ENCODE results near the gene FOXM1. TPM values are rescaled to one million over a fixed set of nuclear protein-coding genes. Genes with fewer than 3 reads are reported as not detected.

The FOXM1 gene
- total and polyA plus RNA-seq, 10 of the 15 experiments (the other 5 are each of a cell fraction or from before 2014, with no cell fraction given) = 15.1 to 63.2 (median 34.2) TPM

GRCh38 chr12:2833810-2834209, 43.2 kb downstream of the FOXM1 start (continued):
- TF ChIP-seq TAF1 (IDR thresholded peaks at IDR 0.05; ENCODE audit: borderline replicate concordance, low read depth, low read length) (no peak), SREBF2 (IDR thresholded peaks at IDR 0.05; ENCODE audit: low read length) (no peak), RCOR1 (conservative IDR thresholded peaks at IDR 0.05; ENCODE audit: low read depth, low read length) (no peak)

DNA sequence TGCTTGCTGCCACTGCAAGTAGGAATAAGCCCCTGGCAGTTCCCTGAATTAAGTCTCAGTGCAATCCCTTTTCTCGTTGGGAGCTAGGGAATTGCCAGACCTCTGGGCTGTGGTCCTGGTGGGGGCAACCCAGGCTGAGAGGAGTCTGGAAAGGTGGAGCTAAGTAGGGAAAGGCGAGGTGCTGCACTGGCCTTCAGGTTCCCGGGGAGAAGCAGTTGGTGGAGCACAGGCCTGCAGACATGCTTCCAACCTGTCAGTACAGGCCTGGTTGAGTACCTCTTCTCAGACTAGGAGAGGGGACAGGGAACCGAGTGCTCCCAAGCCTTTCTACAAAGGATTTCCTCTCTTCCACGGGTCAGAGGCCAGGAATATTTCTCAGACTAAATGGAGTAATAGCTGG, 43.6 kb downstream of the FOXM1 start:
- H3K4me2 ChIP-seq (ENCODE audit: control insufficient read depth, insufficient read depth) = no peak overlapping the region
- RAD21 ChIA-PET (ENCODE audit: unreplicated experiment) = no interaction called here
- SMC1A ChIA-PET (ENCODE audit: uncharacterized antibody, unreplicated experiment) = no interaction called here
- FAIRE-seq (no peak), DNase-seq (ENCODE audit: low read depth, low spot score) (no peak), ATAC-seq (no peak)
- 79% methylated on average over 5 of the region's 5 CpGs for WGBS (ENCODE audit: insufficient coverage, insufficient replicate concordance, low lambda C conversion rate, missing lambda C conversion rate)
- intact Hi-C loops (cut with micrococcal nuclease; ENCODE audit: unreplicated experiment) (no loop called here), in situ Hi-C loops (cut with MboI) (no loop called here)
- no peaks in the 10 kb centered on the region for H3K9me3 ChIP-seq (replicated peaks; ENCODE audit: control insufficient read depth, insufficient read depth, low read length)
- CTCF ChIA-PET = no interaction called here
- no peak overlapping the region for H2AFZ ChIP-seq (ENCODE audit: control insufficient read depth, low read depth, low read length)
- H4K20me1 ChIP-seq (ENCODE audit: control insufficient read depth, insufficient read depth) = no peaks in the 10 kb centered on the region
- POLR2A ChIA-PET = no interaction called here
- no peak overlapping the region for H3K4me3 ChIP-seq
- no peak overlapping the region for H3K9ac ChIP-seq (ENCODE audit: control insufficient read depth, insufficient read depth, low read length)
- H3K27ac ChIP-seq (ENCODE audit: control insufficient read depth, insufficient read depth) = no peak overlapping the region
- peaks cover 0 to 2% of the 10 kb centered on the region in 2 experiments; a peak in 3 of 4 replicates for H3K36me3 ChIP-seq (ENCODE audit: control insufficient read depth in 2 of 2, insufficient read depth in 2 of 2, low read length in 1 of 2)
- no peaks in the 10 kb centered on the region for H3K4me1 ChIP-seq (ENCODE audit: control insufficient read depth, insufficient read depth, low read length)
- no TSS peak for BruUV-seq (replicated peaks)
- H3K27me3 ChIP-seq (replicated peaks in 1 of 2; ENCODE audit: control insufficient read depth in 2 of 2, insufficient read depth in 2 of 2, low read length in 1 of 2) = no peaks in the 10 kb centered on the region
- TF ChIP-seq ZNF274 (IDR thresholded peaks at IDR 0.05; ENCODE audit: insufficient read depth, insufficient read length) = no peak
- no peak for TF ChIP-seq PAX8 (IDR thresholded peaks at IDR 0.05)
- no peak for TF ChIP-seq CHD2 (IDR thresholded peaks at IDR 0.05; ENCODE audit: borderline replicate concordance, low read depth, low read length)
- no peak for TF ChIP-seq RFX5 (IDR thresholded peaks at IDR 0.05; ENCODE audit: low read depth, low read length)
- TF ChIP-seq MYB (IDR thresholded peaks at IDR 0.05; ENCODE audit: borderline replicate concordance, low read depth, low read length) = no peak
- no peak for TF ChIP-seq NRF1 (conservative IDR thresholded peaks at IDR 0.05; ENCODE audit: low read depth, low read length)
- TF ChIP-seq, protein P1, sequence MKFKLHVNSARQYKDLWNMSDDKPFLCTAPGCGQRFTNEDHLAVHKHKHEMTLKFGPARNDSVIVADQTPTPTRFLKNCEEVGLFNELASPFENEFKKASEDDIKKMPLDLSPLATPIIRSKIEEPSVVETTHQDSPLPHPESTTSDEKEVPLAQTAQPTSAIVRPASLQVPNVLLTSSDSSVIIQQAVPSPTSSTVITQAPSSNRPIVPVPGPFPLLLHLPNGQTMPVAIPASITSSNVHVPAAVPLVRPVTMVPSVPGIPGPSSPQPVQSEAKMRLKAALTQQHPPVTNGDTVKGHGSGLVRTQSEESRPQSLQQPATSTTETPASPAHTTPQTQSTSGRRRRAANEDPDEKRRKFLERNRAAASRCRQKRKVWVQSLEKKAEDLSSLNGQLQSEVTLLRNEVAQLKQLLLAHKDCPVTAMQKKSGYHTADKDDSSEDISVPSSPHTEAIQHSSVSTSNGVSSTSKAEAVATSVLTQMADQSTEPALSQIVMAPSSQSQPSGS (IDR thresholded peaks at IDR 0.05; ENCODE audit: low read length) = no peak
- TF ChIP-seq MEF2A (IDR thresholded peaks at IDR 0.05; ENCODE audit: insufficient read depth, low read depth, low read length) = no peak
- TF ChIP-seq HDGF (IDR thresholded peaks at IDR 0.05) = no peak
- TF ChIP-seq IRF5 (IDR thresholded peaks at IDR 0.05; ENCODE audit: borderline replicate concordance) = no peak
- TF ChIP-seq E2F4 (IDR thresholded peaks at IDR 0.05; ENCODE audit: low read depth, low read length) = no peak
- no peak for TF ChIP-seq HDAC6 (IDR thresholded peaks at IDR 0.05; ENCODE audit: unreplicated experiment)
- no peak for TF ChIP-seq CBX3 (IDR thresholded peaks at IDR 0.05; ENCODE audit: borderline replicate concordance, low read depth)
- no peak for TF ChIP-seq SMARCA5 (IDR thresholded peaks at IDR 0.05)
- no peak for TF ChIP-seq JUNB (IDR thresholded peaks at IDR 0.05)
- TF ChIP-seq MEF2B (IDR thresholded peaks at IDR 0.05; ENCODE audit: partially characterized antibody, poor library complexity, severe bottlenecking) = no peak
- TF ChIP-seq, protein P2, sequence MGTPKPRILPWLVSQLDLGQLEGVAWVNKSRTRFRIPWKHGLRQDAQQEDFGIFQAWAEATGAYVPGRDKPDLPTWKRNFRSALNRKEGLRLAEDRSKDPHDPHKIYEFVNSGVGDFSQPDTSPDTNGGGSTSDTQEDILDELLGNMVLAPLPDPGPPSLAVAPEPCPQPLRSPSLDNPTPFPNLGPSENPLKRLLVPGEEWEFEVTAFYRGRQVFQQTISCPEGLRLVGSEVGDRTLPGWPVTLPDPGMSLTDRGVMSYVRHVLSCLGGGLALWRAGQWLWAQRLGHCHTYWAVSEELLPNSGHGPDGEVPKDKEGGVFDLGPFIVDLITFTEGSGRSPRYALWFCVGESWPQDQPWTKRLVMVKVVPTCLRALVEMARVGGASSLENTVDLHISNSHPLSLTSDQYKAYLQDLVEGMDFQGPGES (IDR thresholded peaks at IDR 0.05) = no peak
- no peaks in the 10 kb centered on the region for H3K79me2 ChIP-seq (ENCODE audit: control insufficient read depth, insufficient read depth, low read length)

Measured in GM12878 (cell line).